Stomach (tissue), 4 donors: ENCODE results near the gene DCDC2.

Experiments used
- EP300 ChIP-seq: sonication (generic); formaldehyde crosslinking; IDR thresholded peaks from one replicate; pipeline ENCODE4 v1.6.1; 2017; ENCODE audit warnings: antibody characterized with exemption
- POLR2AphosphoS5 ChIP-seq, 3 donors: sonication (generic); formaldehyde crosslinking; IDR thresholded peaks; one replicate each; pipeline ENCODE4 v1.6.1; 2016; ENCODE audit warnings: antibody characterized with exemption in 3 of 3

DNA sequence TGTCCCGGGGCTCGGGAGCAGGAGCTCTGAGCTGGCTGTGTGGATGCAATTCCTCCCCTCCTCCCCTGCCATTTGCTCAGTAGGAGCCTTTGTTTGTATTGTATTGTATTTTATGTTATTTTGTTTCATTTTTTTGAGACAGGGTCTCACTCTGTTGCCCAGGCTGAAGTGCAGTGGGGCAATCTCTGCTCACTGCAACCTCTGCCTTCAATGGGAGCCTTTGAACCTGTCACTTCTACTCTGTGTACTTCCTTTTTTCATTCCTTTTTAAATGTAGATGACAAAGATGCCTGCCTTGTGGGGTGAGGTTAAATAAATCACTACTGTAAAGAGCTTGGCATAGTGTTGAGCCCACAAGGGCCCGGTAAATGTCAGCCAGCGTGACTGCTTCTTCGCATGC, 70.6 kb downstream of the DCDC2 start:
- TF ChIP-seq POLR2AphosphoS5 (IDR thresholded peaks at IDR 0.05) (no peak), EP300 (no peak)
